GM18526 (cell line): ENCODE measurements around the gene RBMY1J.
"Not testable (repeated sequence)": the region's sequence is repeated elsewhere in the genome, so short reads cannot be mapped to it uniquely, and the experiment has no call there.

Experiments used
- POLR2A ChIP-seq: IDR thresholded peaks from 3 replicates; pipeline ENCODE4 v1.6.1; 2011; ENCODE audit not compliant: insufficient read length; ENCODE audit errors: extremely low read depth

Gene RBMY1J

DNA sequence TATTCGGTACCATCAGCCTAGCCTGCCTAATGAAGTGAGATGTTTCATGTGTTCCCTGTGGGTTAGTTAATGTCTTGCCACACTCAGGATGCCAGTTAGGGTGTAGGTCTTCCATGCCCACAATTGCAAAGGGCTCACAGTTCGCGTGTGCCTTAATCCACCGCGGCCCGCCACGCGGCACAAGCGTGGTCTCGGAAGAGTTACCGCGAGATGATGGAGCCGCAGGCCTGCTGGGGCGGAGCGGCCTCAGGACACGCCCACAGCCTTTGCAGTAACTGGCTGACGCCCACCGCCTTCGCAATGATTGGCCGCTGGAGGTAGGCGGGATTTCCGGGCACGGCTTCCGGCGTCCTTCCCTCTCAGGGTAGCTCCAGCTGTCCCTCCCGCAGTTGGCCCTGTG lies at the start of gene RBMY1J:
RBMY1J (plus strand) TSS at position 301 of the 400 bp plus-strand sequence. CDS start 2,038 bp downstream, outside the sequence.
- not testable (repeated sequence) for TF ChIP-seq POLR2A

DNA sequence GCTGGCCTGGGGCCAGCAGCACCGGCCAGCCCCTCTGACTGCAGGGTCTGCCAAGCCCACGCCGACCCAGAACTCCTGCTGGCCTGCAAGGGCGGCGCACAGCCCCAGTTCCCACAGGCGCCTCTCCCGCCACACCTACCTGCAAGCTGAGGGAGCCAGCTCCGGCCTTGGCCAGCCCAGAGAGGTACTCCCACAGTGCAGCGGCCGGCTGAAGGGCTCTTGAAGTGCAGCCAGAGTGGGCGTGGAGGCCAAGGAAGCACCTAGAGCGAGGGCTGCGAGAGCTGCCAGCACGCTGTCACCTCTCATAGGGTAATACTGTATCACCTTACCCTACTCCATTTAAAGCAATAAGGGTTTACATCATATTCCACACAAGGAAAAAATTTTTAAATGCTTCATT lies 35.8 kb upstream of the RBMY1J start:
- TF ChIP-seq POLR2A: no peak

DNA sequence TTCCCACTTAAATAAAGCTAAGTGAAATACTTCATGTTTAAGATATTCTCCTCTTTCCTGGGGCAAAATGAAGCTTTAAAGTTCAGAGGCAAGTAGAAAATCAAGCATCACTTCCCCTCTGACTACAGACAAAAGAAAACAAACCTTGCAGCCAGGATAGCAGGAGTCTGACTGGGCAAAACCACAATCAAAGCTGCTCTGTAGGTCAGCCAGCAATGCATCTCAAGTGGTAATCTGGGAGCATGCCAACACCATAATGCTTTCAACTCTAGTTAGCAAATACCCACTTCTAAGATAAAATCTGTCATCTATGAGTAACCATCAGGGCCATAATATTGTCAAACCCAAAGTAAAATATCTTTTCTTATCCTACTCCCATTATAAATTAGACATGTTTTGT lies 32.6 kb upstream of the RBMY1J start:
- TF ChIP-seq POLR2A: no peak

DNA sequence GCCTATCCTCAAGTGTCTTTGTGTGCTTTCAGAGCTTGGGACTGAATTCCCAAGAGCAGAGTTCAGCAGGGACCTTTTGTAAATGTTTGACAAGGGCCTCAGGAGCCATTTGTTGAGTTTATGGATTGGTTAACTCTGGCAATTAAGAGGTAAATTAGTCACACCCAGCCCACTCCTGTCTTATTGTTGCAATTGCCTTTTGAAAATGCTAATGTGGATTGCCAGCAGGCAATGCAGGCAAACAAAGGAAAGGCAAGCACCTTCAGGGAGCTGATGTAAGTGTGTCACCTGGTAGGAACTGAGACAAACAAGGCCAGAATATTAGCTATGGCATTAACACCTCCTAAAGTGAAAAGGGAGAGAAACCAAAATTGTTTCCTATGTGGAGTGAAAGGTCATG lies 29.7 kb upstream of the RBMY1J start:
- TF ChIP-seq POLR2A: no peak
